Vagina (tissue), 2 donors: ENCODE results near the gene OR8B12. TPM values are rescaled to one million over a fixed set of nuclear protein-coding genes. Genes with fewer than 3 reads are reported as not detected.

Experiments used
- DNase-seq, 2 donors: peaks; one replicate each; pipeline ENCODE4 v3.0.0-alpha.2; 2017; ENCODE audit errors: extremely low spot score in 2 of 2
- H3K27ac ChIP-seq: fragments of 200-600 bp; sonication (generic); one replicate; pipeline ENCODE4 v1.5.1; 2019
- H3K27me3 ChIP-seq: fragments of 200-600 bp; sonication (generic); one replicate; pipeline ENCODE4 v1.5.1; 2019
- H3K36me3 ChIP-seq, 2 donors: fragments of 200-600 bp; sonication (generic); one replicate each; pipeline ENCODE4 v1.5.1; 2017 to 2019
- H3K4me1 ChIP-seq: fragments of 200-600 bp; sonication (generic); one replicate; pipeline ENCODE4 v1.5.1; 2019
- H3K4me3 ChIP-seq, 2 donors: fragments of 200-600 bp; sonication (generic); 1 replicate in 1 of 2; 2 replicates in 1 of 2; pipeline ENCODE4 v1.5.1; 2016 to 2019
- H3K9me3 ChIP-seq: fragments of 200-600 bp; sonication (generic); one replicate; pipeline ENCODE4 v1.5.1; 2019
- POLR2A ChIP-seq, 2 donors: fragments of 450-650 bp; IDR thresholded peaks; one replicate each; pipeline ENCODE4 v1.6.1; 2017; ENCODE audit warnings: antibody characterized with exemption in 2 of 2, mild to moderate bottlenecking in 2 of 2, moderate library complexity in 2 of 2
- POLR2AphosphoS5 ChIP-seq, 2 donors: sonication (generic); formaldehyde crosslinking; IDR thresholded peaks; one replicate each; pipeline ENCODE4 v1.9.0; 2017; ENCODE audit warnings: antibody characterized with exemption in 2 of 2, mild to moderate bottlenecking in 2 of 2, low read depth in 1 of 2; ENCODE audit not compliant: insufficient read depth in 1 of 2
- intact Hi-C: fragments of 100-400 bp; cut with DNase I; formaldehyde crosslinking; loops from one replicate; pipeline ENCODE4 v1.15.1; 2023
- small RNA-seq: library from RNA; depleted of rRNA; stranded (forward); fragments of <200 nt; gene quantifications from one replicate; pipeline ENCODE3, GENCODE V24; 2016
- total RNA-seq: library from RNA; depleted of rRNA; stranded (reverse); fragments of >200 nt; gene quantifications from one replicate; pipeline ENCODE4 v1.2.3, GENCODE V29; 2016
- TF ChIP-seq, protein P1 (sequence below), 3 experiments: fragments of 450-650 bp in 2 of 3; fragments of 200-600 bp in 1 of 3; sonication (generic) in 1 of 3; IDR thresholded peaks; one replicate each; pipeline ENCODE4 v1.5.1; 2017 to 2019; ENCODE audit warnings: antibody characterized with exemption in 3 of 3, mild to moderate bottlenecking in 2 of 3, moderate library complexity in 2 of 3

The OR8B12 gene
- total RNA-seq, 1 donor from 2014 or later, result not detected

DNA sequence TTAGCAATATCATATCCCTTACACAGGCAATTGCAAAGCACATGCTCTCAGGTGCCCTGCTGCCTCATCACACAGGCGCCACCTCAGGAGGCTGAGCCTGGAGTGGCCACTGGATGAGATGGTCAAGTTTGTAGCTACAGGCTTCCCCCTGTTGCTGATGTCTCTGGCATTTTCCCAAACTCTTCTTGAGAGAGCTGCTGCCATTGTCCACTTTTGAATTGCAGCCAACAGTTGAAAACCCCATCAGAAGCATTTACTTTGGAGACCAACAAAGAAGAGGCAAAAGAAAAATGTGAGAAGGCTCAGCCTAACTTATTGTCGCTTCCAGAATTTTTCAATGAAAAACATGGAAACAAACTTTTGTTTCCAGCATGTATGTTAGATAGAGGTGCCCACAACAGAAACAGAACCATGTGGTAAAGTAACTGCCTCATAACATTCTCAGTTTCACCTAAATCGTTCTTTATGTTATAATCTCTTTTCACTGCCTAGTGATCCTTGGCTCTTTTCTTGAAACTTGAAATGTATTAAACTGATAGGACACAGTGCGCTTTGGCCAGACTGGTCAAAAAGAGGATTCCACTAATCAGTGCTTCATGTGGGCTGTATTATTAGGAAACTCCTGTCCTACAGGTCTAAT, 50.3 kb downstream of the OR8B12 start:
- H3K27me3 ChIP-seq, result no peaks in the 10 kb centered on the region
- intact Hi-C loops, result no loop called here
- DNase-seq, result no peak
- H3K36me3 ChIP-seq, result no peaks in the 10 kb centered on the region
- H3K4me1 ChIP-seq, result no peaks in the 10 kb centered on the region
- H3K4me3 ChIP-seq, result no peak overlapping the region
- H3K9me3 ChIP-seq, result no peaks in the 10 kb centered on the region
- no peak for TF ChIP-seq POLR2A (IDR thresholded peaks at IDR 0.05)
- no peak for TF ChIP-seq POLR2AphosphoS5 (IDR thresholded peaks at IDR 0.05; ENCODE audit: insufficient read depth in 1 of 2, low read depth in 1 of 2)
- TF ChIP-seq, protein P1, sequence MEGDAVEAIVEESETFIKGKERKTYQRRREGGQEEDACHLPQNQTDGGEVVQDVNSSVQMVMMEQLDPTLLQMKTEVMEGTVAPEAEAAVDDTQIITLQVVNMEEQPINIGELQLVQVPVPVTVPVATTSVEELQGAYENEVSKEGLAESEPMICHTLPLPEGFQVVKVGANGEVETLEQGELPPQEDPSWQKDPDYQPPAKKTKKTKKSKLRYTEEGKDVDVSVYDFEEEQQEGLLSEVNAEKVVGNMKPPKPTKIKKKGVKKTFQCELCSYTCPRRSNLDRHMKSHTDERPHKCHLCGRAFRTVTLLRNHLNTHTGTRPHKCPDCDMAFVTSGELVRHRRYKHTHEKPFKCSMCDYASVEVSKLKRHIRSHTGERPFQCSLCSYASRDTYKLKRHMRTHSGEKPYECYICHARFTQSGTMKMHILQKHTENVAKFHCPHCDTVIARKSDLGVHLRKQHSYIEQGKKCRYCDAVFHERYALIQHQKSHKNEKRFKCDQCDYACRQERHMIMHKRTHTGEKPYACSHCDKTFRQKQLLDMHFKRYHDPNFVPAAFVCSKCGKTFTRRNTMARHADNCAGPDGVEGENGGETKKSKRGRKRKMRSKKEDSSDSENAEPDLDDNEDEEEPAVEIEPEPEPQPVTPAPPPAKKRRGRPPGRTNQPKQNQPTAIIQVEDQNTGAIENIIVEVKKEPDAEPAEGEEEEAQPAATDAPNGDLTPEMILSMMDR (IDR thresholded peaks at IDR 0.05), result no peak
- H3K27ac ChIP-seq, result no peak overlapping the region

Small RNA genes within 50 kb of the gene (small RNA-seq; reads per million reads assigned to genes)
- gene OR8A3P, result not detected

Other genes with a start within 250 kb of the OR8B12 start
- gene OR8D1, start 229.7 kb downstream of the OR8B12 start, total RNA-seq, result not detected
- gene OR8D2, start 223.5 kb downstream of the OR8B12 start, total RNA-seq, result not detected
- not detected for gene OR8B2, start 159.2 kb downstream of the OR8B12 start, total RNA-seq
- not detected for gene OR8B3, start 144.6 kb downstream of the OR8B12 start, total RNA-seq
- not detected for gene OR8B4, start 118.8 kb downstream of the OR8B12 start, total RNA-seq
- gene OR8B8, start 98.0 kb downstream of the OR8B12 start, total RNA-seq, result not detected
- gene OR8A1, start 26.3 kb upstream of the OR8B12 start, total RNA-seq, result not detected
- gene PANX3, start 67.8 kb upstream of the OR8B12 start, total RNA-seq, result not detected
- gene TBRG1, start 79.2 kb upstream of the OR8B12 start, total RNA-seq, result 29.7 TPM
- 10.6 TPM for gene SIAE, start 130.1 kb upstream of the OR8B12 start, total RNA-seq
- gene SPA17, start 130.2 kb upstream of the OR8B12 start, total RNA-seq, result 1.7 TPM
- gene NRGN, start 196.3 kb upstream of the OR8B12 start, total RNA-seq, result 0.98 TPM
- 0.74 TPM for gene VSIG2, start 208.6 kb upstream of the OR8B12 start, total RNA-seq
- 34.9 TPM for gene ESAM, start 218.6 kb upstream of the OR8B12 start, total RNA-seq